Fibroblast of pulmonary artery (primary cell): ENCODE results near the gene XYLT2.

Experiments used
- DNase-seq: peaks from one replicate; pipeline ENCODE4 v3.0.0-alpha.2; 2010; ENCODE audit warnings: low read depth
- H3K4me3 ChIP-seq: replicated peaks from 2 replicates; pipeline ENCODE4 v1.5.1; 2011; ENCODE audit warnings: low read depth, mild to moderate bottlenecking, control low read depth, low read length, moderate library complexity
- CTCF ChIP-seq: IDR thresholded peaks from 2 replicates; pipeline ENCODE4 v1.5.1; 2011; ENCODE audit warnings: mild to moderate bottlenecking, control low read depth, low read length, inconsistent platforms; ENCODE audit errors: missing control alignments

The XYLT2 gene

GRCh38 chr17:50350733-50351132 lies 4.8 kb downstream of the XYLT2 start:
- no peak for TF ChIP-seq CTCF
- no peak for DNase-seq
- H3K4me3 ChIP-seq, result no peak overlapping the region

GRCh38 chr17:50352072-50352692 lies 6.3 kb downstream of the XYLT2 start:
- H3K4me3 ChIP-seq, result no peak overlapping the region
- no peak for TF ChIP-seq CTCF
- no peak for DNase-seq

GRCh38 chr17:50352693-50353599 lies 7.0 kb downstream of the XYLT2 start:
- no peak for DNase-seq
- no peak for TF ChIP-seq CTCF
- H3K4me3 ChIP-seq, result no peak overlapping the region

- TF ChIP-seq CTCF, result no peak
- H3K4me3 ChIP-seq, result no peak overlapping the region
- no peak for DNase-seq
These were observed 7.8 kb downstream of the XYLT2 start for GRCh38 chr17:50353600-50354195.

- no peak overlapping the region for H3K4me3 ChIP-seq
- no peak for TF ChIP-seq CTCF
- DNase-seq, result no peak
These were observed 8.3 kb downstream of the XYLT2 start for GRCh38 chr17:50354198-50354597.

- no peak overlapping the region for H3K4me3 ChIP-seq
- no peak for DNase-seq
- TF ChIP-seq CTCF, result no peak
These were observed 8.8 kb downstream of the XYLT2 start for GRCh38 chr17:50354776-50355175.
